HG03103 (cell line): Measurements from ENCODE around the gene CRLF2.
"Not testable (repeated sequence)": the region's sequence is repeated elsewhere in the genome, so short reads cannot be mapped to it uniquely, and the experiment has no call there.

ENCODE experiments used
- ATAC-seq: cut with Tn5 transposase; IDR thresholded peaks from one replicate; pipeline ENCODE4 v1.9.1; 2021; ENCODE audit warnings: low read depth; ENCODE audit not compliant: unreplicated experiment

Gene CRLF2

DNA sequence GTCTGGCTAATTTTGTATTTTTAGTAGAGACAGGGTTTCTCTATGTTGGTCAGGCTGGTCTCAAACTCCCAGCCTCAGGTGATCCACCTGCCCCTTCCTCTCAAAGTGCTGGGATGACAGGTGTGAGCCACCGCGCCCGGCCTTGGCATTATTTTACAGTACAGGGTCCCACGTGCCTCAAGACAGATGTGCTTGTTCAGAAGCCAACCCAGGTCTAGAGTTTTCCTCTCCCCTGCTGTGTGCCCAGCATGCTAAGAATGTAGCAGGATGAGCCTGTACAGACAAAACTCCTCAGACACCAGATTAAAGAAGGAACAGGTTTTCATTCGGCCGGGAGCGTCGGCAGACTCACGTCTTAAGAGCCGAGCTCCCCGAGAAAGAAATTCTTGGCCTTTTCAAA is 42.2 kb downstream of the CRLF2 start:
- no peak for ATAC-seq

DNA sequence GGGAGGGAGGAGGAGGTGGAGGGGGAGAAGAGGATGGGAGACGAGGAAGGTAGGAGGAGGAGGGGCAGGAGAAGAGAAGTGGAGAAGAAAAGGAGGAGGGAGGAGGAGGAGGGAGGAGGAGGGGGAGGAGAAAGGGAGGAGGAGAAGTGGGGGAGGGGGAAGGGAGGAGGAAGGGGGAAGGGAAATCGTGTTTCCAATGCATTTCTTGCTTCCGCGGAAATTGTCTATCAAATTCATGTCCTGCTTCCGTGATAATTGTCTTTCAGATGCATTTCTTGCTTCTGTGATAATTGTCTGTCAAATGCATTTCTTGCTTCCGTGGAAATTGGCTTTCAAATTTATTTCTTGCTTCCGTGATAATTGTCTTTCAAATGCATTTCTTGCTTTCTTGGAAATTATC is 43.3 kb downstream of the CRLF2 start:
- no peak for ATAC-seq

DNA sequence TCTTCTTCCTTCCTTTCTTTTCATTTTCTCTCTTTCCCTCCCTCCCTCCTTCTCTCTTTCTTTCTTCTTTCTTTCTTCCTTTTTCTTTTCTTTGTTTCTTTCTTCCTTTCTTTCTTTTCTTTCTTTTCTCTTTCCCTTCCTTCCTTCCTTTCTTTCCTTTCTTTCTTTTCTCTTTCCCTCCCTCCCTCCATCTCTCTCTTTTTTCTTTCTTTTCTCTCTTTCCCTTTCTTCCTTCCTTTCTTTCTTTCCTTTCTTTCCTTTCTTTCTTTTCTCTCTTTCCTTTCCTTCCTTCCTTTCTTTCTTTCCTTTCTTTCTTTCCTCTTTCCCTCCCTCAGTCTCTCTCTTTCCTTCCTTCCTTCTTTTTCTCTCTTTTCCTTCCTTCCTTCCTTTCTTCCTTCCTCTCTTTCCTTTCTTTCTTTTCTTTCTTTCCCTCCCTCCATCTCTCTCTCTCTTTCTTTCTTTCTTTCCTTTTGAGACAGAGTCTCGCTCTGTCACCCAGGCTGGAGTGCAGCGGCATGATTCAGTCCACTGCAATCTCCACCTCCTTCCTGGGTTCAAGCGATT is 44.4 kb downstream of the CRLF2 start:
- ATAC-seq = no peak

DNA sequence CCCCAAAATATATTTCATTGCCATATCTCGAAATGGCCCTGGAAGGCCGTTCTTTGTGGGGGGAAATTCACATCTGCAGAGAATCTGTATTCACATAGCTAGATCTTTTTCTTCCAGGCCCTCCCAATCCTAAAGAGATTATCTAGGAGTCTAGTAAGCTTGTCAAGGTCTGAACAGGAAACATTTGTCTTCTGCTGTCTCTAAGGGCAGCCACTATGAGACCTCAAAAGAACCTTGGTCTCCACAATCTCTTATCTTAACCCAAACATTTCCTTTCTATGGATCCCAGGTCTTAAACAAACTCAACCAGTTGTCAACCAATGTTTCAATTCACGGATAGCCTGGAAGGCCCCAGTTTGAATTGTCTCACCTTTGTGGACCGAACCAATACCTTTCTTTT is 45.0 kb downstream of the CRLF2 start:
- no peak for ATAC-seq

DNA sequence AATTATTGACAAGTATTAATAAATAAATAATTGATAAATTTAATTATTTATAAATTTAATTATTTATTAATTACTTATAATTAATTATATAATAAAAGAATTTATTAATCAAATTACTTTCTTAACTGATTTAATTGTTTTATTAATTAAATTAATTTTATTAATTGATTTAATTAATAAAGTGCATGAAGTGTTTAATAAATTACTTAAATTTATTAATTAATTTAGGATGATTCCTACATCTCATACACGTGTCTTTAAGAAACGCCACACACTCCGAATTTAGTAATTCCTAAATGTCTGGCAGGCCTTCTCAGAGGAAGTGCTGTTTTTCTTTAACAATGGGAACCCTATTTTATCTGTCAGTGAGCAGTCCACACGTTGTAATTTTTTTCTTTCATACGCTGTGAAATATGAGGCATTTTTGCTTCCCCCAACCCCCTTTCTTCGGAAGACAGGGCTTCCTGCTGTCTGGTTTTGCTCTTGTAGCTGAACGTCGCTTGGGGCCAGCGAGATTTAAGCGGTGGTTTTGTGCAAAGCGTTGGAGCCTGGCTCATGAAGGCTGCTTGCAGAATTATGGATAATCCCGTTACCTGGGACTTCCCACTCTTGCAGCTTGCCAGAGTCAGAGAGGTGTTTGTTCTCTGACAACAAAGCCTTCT is 46.8 kb downstream of the CRLF2 start:
- no peak for ATAC-seq

DNA sequence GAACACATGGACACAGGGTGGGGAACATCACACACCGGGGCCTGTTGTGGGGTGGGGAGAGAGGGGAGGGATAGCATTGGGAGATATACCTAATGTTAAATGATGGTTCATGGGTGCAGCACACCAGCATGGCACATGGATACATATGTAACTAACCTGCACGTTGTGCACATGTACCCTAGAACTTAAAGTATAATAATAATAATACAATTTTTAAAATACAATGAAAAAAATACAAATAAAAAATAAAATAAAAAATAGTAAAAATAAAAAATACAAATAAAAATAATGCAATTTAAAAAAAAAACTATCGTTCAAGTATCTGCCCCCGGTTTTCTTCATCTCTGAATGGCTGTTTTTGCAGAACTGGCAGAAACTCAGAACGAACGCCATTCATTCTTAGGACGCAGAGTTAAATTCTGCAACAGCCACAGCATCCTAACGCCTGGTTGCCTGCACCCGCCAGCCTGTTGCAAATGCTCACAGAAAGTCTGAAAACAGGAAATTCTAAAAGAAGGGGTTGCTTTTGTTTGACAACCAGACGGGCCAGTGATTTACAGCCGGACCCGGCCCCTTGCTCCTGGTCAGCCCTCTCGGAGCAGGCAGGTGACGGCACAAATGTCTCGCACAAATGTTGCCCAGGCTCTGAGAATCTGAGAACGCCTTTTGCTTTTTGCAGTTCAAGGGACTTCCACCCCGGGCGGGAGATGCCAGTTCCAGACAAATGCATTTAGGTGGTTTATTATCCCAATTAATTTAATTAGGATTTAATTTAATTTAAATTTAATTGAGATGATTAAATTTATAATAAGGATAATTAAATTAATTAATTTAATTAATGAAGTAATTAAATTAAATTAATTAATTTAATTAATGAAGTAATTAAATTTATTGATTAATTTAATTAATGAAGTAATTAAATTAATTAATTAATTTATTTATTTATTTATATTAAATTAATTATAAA is 47.8 kb downstream of the CRLF2 start:
- no peak for ATAC-seq

DNA sequence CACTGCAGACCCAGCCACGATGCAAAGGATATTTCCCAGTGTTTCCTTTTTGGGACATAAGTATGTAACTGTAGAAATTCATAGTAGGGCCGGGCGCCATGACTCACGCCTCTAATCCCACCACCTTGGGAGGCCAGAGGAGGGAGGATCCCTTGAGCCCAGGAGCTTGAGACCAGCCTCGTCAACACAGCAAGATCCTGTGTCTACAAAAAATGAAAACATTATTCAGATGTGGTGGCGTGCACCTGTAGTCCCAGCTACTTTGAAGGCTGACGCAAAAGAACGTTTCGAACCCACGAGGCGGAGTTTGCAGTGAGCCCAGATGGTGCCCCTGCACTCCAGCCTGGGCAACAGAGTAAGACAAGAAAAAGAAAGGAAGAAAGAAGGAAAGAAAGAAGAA is 49.2 kb downstream of the CRLF2 start:
- ATAC-seq = no peak

DNA sequence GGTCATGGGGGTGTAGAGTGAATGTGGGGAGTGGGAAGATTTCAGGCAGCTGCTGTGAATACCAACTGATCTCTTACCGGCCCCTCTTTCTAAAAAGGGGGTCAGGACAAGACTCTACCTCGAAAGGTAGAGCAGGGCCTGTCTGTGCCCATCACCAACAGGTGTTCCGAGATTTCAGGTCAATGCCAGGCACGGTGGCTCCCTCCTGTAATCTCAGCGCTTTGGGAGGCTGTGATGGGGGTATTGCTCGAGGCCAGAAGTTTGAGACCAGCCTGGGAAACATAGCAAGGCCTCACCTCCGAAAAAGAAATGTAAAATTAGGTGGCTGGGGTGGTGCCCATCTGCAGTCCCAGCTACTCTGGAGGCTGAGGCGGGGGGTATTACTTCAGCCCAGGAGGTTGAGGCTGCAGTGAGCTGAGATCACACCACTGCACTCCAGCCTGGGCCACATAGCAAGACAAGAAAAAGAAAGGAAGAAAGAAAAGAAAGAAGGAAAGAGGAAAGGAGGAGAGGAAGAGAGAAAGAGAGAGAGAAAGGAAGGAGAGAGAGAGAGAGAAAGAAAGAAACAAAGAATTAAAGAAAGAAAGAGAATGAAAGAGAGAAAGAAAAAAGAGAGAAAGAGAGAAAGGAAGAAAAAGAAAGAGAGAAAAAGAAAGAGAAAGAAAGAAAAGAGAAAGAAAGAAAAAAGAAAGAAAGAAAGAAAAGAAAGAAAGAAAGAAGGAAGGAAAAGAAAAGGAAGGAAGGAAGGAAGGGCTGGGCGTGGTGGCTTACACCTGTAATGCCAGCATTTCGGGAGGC is 50.1 kb downstream of the CRLF2 start:
- no peak for ATAC-seq

DNA sequence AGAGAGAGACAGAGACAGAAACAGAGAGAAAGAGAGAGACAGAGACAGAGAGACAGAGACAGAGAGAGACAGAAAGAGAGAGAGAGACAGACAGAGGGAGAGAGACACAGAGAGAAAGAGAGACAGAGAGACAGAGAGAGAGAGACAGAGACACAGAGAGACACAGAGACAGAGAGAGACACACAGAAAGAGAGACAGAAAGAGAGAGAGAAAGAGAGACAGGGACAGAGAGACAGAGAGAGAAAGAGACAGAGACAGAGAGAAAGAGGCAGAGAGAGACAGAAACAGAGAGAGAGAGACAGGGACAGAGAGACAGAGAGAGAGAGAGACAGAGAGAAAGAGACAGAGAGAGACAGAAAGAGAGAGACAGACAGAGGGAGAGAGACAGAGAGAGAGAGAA is 52.9 kb downstream of the CRLF2 start:
- no peak for ATAC-seq

DNA sequence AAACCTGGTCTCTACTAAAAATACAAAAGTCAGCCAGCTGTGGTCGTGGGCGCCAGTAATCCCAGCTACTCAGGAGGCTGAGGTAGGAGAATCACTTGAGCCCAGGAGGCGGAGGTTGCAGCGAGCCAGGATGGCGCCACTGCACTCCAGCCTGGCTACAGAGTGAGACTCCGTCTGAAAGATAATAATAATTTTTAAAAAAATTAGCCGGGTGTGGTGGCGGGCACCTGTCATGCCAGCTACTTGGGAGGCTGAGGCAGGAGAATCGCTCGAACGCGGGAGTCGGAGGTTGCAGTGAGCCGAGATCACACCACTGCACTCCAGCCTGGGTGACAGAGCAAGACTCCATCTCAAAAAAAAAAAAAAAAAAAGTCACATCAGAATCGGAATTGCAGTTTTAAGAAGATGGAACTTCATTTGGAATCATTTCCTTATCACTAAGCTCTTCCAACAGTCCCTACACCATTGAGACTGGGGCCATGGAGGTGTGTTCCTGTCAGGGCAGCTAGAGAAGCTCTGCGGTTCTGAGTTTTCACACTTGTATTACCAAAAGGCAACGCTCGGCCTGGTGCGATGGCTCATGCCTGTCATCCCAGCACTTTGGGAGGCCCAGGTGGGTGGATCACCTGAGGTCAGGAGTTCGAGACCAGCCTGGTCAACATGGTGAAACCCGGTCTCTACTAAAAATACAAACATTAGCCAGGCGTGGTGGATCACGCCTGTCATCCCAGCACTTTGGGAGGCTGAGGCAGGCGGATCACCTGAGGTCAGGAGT is 55.6 kb downstream of the CRLF2 start:
- ATAC-seq = not testable (repeated sequence)

DNA sequence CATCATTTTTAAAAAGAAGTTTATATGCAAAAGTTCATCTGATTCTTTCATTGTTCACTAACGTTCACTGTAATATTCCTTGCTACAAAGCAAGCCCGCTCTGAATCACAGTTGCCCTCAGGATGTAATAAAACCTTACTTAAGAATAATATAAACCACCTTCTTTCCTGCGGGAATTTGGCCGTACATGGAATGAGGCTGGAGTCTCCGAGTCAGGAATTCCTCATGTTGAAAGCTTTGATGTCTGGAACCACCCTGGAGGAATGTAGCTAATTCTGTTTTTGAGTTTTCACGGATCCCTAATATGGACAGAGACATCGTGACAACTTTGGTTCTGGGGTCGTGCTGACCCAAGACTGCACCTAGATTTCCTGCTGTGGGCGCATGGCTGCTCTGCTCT is 58.5 kb downstream of the CRLF2 start:
- ATAC-seq = no peak

DNA sequence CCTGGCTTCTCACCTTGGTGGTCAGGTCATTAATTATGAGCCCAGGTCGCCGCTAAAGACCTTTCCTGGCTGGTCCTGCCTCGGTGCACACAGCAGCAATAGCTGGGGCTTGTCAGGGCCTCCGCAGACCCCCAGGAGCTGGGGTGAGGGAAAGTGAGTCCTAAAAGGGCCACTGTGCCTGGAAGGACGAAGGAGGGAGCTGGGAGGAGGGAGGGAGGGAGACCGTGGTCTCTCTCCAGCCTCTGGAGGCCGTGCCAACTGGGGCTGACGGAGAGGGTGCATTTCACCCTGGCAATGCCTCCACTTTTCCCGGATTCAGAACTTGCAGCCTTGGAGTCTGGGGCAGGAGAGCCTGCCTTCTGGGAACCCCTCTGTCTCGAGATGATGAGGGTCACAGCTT is 60.4 kb downstream of the CRLF2 start:
- ATAC-seq = no peak

DNA sequence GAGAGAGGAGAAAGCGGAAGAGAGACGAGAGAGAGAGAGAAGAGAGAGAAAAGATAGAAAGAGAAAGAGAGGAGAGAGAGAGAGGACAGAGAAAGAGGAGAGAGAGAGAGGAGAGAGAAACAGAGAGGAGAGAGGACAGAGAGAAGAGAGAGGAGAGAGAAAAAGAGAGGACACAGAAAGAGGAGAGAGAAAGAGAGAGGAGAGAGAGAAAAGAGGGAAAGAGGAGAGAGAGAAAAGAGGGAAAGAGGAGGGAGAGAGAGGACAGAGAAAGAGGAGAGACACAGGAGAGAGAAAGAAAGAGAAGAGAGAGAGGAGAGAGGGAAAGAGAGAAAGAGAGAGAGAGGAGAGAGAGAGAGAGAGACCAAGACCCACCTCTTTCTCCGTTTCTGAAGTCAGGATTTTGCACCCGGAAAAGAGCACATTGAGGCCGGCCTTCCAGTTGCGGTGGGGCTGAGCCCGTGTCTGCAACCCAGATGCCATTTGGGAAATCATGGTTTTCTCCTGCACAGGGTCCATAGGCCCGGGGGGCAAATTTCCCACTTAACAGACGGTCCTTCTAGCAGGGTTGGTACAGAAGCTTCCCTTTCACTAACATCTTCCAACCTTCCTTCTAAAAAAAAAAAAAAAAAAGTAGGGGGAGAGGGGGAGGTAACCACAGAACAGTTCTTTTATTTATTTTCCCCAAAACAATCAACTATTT is 60.9 kb downstream of the CRLF2 start:
- ATAC-seq = no peak

DNA sequence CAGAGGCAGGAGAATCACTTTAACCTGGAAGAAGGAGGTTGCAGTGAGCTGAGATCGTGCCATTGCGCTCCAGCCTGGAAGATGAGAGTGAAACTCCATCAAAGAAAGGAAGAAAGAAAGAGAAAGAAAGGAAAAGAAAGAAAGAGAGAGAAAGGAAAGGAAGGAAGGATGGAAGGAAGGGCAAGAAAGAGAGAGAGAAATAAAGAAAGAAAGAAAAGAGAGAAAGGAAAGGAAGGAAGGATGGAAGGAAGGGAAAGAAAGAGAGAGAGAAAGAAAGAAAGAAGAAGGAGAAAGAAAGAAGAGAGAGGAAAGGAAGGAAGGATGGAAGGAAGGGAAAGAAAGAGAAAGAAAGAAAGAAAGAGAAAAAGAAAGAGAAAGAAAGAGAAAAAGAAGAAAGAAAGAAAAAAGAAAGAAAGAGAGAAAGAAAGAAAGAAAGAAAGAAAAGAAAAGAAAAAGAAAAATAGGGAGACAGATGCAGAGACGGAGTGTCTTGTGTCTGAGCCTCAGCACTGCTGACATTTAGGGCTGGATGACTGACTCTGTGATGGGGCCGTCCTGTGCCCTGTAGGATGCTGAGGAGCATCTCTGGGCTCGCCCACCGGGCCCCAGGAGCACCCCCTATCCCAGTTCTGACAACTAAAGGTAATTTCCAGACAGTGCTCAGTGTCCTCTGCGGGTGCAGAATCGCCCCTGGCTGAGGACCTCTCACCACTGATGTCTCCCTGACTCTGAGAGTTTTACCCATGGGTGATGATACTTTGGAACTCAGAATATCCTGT is 61.7 kb downstream of the CRLF2 start:
- no peak for ATAC-seq

DNA sequence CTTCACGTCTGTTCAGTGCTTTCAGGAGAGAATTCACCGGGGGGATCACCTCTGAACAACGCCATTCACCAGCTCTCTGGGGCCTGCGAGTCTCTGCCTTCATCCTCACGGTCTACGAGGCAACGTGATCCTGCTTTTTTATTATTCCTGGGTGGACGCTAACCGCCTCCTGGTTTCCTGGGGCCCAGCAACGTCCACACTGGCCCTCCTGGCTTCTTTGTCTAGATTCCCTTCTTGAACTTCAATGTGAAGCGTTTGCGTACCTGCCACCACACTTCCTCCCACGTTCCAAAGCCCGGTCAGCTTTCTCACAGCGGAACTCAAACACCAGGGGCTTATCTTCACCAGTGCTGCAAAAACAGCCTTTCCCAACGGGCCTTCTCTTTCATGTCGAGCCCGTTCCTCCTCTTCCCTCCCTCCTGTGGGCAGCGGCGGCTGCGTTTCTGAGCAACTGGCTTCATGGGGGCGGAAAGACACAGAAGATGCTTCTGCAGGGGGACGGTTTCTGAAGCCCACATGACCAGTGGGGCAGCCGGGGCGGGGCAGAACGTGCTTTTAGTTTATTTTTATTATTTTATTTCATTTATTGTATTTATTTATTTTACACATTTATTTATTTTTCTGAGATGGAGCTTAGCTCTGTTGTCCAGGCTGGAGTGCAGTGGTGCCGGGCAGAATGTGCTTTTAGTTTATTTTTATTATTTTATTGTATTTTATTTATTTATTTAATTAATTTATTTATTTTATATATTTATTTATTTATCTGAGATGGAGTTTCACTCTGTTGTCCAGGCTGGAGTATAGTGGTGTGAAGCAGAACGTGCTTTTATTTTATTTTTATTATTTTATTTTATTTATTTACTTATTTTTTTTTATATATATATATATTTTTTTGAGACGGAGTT is 64.6 kb downstream of the CRLF2 start:
- no peak for ATAC-seq

DNA sequence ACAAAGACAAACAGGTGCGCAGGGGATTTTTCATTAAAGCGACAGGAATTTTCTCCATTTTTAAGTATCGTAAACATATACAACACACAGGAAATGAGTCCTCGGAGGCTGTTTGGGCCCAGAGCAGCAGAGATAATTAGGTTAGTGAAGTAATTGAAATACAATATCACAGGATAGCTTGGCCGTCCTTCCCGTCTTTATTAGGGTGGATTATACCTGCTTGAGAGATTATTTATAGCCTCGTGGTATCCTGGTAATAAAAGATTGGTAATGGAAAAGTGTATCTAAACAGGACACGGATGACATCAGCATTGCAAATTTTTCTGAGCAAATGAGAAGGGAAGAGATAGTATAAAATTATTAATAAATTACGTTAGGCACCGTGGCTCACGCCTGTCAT is 68.2 kb downstream of the CRLF2 start:
- no peak for ATAC-seq
